Hematopoietic multipotent progenitor cell treated with erythropoietin and hydrocortisone succinate and interleukin-3 and kit ligand, for 4 days (in vitro differentiated cells): ENCODE measurements around the gene BMERB1.
"Not testable (repeated sequence)": the region's sequence is repeated elsewhere in the genome, so short reads cannot be mapped to it uniquely, and the experiment has no call there.

Experiments
- DNase-seq: peaks from one replicate; pipeline ENCODE4 v3.0.0-alpha.2; 2015

BMERB1 gene

DNA sequence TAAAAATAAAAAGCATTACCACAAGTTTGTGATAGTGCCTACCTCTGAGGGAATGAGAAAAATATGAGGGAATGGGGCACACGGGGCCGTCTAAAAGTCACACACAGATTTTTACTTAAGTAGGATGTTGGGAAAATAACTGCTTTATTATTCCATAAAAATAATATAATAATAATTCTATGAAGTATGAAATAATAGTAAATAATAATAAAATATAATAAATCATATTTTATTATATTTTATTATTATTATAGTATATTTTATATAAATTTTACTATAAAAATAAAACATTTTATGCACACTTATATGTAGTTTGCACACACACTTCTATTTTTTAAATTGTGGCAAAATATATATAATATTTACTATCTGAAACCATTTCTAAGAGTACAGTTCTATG, 92.3 kb downstream of the BMERB1 start:
- DNase-seq = no peak

DNA sequence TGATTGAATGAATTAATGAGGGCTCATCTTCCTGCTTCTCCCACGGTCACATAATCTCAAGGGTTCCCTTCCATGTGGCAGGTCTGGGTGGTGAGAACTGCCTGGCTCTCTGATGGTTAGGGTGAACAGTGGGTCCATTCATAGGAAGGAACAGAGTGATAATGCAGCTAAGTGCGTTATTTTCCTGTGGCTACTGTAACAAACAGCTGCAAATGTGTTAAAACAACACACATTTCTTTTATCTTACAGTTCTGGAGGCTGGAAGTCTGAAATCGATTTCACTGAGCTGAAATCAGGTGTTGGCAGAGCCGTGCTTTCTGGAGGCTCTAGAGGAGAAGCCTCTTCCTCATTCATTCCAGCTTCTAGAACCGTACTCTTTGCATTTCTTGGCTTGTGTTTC, 95.3 kb downstream of the BMERB1 start:
- no peak for DNase-seq

DNA sequence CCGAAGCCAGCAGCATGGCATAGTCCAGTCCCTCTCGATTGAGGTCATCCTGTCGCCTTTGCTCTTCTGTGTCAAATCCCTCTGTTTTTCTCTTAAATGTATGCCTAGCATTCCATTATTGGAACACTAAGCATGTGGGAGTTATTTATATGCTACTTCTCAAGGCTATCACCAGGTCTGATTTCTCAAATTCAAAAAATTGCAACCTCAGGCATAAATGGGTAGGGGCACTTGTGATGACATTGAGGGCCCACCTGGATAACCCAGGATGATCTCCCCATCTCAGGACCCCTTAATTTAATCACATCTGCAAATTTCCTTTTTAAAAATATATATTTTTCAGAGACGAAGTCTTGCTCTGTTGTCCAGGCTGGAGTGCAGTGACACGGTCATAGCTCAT, 95.7 kb downstream of the BMERB1 start:
- DNase-seq = no peak

DNA sequence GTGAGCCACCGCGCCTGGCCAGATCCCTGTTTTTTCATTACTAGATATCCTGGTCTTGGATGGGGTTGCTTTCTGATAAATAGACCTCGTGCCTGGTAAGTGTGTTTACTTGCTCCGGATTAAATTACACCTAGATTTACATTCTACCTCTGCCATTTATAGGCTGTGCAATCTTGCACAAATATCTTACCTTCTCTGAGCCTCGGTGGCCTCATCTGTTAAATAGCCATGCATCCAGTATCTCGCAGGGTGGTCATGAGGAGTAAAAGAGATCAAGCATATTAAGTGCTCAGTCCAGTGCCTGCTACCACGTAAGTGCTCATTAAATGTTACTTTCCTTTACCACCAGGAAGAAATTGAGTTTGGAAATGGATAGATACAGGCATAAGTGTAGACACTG, 98.4 kb downstream of the BMERB1 start:
- no peak for DNase-seq

DNA sequence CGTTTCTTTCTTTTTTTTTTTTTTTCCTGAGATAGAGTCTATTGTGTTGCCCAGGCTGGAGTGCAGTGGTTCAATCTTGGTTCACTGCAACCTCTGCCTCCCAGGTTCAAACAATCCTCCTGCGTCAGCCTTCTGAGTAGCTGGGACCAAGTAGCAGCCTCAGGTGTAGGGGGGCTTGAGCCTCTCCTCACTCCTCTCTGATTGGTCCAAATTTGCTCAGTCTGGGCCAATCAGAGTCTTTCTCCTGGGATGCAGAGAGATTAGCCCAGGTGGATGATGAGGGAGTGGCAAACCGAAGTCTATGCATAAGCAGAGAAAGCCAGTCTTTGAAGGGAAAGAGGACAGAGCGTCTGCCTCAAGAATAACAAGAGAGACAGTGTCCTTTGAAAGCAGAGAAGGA, 99.0 kb downstream of the BMERB1 start:
- DNase-seq = no peak

DNA sequence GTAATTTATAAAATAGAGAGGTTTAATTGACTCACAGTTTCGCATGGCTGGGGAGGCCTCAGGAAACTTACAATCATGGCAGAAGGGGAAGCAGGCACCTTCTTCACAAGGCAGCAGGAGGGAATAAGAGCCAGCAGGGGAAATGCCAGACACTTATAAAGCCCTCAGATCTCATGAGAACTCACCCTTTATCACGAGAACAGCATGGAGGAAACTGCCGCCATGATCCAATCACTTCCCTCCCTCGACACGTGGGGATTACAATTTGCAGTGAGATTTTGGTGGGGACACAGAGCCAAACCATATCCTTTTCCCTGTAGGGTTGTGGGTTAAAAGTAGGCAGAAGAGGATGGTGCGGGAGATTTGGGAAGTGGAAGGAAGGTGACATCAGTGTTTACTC, 101.4 kb downstream of the BMERB1 start:
- DNase-seq = no peak

DNA sequence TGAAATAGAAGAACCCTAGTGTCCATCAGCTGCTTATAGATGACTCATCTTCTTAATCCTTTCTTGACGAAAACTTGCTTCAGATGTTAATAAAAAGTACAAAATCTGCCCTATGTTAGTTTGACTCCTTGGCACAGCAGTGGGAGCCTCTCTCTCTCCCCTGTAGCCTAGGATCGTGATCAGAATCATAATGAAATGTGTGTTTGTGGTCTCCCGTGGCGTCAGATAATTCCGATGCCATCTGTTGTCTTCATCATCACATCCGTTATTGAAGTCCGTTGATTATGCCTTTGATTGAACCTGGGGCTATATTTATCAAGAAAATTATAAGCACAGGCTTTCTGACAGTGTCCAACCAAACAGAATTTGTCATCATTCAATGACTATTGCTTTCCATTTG, 102.5 kb downstream of the BMERB1 start:
- no peak for DNase-seq

DNA sequence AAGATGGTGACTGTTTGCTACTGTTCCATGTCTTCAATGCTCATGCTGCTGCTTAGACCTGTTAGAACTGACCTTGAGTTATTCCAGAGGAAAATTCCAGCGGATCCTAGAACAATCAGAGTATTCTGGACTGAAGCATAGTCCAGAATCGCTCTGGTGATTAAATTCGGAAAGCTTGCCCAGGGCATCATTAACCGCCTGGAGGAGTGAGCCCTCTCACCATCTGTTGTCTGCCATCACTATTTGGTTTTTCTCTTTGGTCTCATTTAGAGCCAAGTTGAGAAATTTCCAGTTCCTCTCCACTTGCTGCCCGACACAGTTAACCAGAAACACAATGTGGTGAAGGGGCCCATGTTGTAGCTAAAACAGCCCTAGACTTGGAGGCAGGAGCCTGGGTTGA, 104.1 kb downstream of the BMERB1 start:
- no peak for DNase-seq

DNA sequence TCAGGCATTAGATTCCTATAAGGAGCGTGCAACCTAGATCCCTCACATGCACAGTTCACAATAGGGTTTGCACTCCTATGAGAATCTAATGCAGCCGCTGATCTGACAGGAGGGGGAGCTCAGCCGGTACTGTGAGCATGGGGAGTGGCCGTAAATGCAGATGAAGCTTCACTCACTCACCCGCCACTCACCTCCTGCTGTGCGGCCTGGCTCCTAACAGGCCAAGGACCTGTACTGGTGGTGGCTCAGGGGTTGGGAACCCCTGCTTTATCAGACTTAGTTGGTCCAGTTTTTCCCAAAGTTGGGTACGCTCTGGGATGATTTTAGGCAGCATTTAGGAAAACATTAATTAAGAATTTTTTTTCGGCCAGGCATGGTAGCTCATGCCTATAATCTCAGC, 104.8 kb downstream of the BMERB1 start:
- DNase-seq = no peak

DNA sequence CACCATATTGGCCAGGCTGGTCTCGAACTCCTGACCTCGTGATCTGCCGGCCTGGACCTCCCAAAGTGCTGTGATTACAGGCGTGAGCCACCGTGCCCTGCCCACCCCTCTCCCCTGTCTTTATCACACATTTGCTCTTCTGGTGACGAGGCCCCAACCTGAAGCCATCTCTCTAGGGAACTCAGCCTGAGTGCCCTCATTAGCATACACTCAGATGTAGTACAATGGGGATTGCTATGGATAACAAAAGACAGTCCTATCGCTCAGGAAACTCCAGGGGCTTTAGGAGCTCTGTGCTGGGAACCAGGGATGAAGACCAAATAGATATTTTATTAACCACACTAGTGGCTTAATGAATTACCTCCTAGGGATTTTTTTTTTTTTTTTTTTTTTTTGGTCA, 107.9 kb downstream of the BMERB1 start:
- DNase-seq = no peak

DNA sequence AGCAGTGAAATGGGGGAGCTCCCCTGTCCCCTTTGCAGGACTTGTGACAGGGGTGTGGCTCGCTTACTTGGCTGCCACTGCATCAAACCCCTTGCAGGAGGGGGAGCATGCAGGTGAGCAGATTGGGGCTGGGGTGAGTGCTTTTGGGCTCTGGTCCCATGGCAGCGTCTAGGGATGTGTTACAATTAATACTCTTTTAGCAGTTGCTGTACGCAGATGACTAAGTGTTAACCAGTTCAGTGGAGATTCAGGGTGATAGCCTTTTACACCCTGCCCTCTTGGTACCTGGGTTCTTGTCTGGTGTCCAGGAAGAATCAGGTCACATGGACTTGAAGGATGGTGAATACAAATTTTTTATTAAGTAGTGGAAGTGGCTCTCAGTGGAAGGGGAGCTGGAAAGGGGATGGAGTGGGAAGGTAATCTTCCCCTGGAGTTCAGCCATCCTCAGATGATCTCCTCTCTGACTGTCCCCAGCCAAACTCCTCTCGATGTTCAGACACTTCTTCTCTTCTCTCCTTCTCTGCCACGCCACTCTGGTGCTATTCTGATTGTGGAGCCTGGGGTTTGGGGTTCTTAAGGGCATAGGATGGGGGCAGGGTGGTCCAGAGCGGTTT, 108.5 kb downstream of the BMERB1 start:
- DNase-seq = no peak

DNA sequence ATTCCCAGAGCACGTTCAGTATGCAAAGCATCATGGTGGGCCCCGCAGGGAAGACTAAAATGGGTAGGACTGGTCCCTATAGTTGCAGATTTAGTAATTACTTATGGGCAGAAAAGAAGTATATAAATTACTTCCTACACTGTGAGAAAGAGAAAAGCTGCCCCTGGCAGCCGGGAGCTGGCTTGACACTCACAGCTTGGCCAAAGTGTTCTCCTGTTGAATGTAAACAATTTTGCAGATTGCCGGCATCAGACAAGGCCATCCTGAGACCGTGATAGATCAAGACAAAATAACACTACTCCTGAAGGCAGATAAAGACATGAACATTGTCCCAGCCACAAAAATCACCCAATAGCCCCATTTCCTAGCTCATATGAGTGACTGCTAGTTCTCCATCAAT, 110.0 kb downstream of the BMERB1 start:
- no peak for DNase-seq

DNA sequence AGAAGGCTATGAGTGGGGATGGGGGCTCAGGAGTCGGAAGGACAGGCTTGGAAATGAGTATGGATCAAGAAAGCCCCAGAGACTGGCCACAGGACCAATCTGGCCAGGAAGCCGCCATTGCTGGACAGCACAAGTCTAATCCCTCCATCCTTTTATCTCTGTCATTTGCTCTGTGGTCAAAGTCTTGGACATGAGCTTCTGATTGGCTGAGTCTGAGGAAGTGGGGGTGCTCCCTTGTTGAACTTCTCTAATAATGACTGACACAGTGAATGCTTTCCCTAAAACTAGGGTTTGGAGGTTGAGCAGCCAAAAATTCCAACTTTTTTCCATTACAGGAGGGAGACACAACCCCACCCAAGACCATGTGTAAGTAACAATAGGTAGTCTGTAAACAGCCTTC, 111.2 kb downstream of the BMERB1 start:
- no peak for DNase-seq

DNA sequence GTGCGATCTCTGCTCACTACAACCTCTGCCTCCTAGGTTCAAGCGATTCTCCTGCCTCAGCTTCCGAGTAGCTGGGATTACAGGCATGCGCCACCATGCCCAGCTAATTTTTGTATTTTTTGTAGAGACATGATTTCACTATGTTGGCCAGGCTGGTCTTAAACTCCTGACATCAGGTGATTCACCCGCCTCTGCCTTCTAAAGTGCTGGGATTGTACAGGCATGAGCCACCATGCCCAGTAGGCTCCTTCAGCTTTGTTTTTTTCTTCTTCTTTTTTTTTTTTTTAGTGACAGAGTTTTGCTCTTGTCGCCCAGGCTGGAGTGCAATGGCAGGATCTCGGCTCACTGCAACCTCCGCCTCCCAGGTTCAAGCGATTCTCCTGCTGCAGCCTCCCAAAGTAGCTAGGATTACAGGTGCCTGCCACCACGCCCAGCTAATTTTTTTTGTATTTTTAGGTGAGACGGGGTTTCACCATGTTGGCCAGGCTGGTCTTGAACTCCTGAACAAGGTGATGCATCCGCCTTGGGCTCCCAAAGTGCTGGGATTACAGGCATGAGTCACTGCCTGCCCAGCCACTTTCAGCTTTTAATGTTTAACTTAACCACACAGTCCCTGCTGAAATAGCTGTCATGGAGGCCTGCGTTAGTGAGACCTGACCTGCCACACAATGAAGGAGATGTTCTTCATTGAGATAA, 112.8 kb downstream of the BMERB1 start:
- DNase-seq = not testable (repeated sequence)

DNA sequence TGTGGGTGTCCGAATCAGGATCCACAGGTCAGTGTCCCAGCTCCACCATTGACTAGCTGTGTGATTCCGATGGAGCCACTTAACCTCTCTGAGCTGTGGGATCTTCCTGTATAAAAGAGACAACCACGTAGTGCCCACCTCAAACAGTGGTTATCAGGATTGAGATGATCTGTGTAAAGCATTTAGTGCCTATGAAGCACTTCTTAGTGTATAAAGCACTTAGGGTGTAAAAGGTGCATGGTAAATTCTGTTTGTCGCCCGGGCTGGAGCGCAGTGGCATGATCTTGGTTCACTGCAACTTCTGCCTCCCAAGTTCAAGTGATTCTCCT, 113.3 kb downstream of the BMERB1 start:
- no peak for DNase-seq

DNA sequence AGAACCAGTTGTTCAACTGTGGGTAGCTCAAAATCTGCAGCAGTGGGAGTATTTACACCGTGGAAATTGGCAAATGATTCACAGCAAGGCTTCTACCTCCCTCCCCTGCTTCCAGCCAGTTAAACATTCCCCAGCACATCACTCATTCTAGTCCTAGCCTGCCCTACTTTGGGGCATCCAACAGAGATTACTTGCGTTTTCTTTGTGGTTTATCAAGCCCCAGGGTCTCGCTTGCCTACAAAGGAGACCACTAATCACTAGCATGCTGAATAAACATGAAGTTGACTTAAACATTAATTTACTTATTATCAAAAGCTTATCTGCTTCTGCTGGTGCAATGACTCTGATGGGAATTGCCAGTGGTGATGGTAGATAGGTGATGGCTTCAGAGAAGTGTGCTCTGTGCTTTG, 114.1 kb downstream of the BMERB1 start:
- no peak for DNase-seq

DNA sequence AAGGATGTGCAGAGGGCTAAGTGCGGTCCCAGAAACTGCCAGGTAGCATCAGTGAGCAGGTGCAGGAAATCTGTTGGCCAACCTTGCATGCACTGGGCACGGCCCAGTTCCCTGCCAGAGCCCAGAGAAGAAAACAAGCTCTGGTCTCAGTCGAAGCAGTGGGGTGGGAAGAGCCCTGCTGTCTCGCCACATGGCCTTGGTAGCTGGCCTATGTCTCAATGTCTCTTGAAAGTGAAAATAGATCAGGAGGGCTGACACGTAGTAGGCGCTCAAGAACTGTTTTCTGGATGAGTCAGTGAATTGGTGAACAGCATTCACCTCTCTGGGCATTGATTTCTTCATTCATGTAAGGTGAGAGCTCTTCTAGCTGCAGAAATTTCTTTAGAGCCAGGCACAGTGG, 118.1 kb downstream of the BMERB1 start:
- no peak for DNase-seq

DNA sequence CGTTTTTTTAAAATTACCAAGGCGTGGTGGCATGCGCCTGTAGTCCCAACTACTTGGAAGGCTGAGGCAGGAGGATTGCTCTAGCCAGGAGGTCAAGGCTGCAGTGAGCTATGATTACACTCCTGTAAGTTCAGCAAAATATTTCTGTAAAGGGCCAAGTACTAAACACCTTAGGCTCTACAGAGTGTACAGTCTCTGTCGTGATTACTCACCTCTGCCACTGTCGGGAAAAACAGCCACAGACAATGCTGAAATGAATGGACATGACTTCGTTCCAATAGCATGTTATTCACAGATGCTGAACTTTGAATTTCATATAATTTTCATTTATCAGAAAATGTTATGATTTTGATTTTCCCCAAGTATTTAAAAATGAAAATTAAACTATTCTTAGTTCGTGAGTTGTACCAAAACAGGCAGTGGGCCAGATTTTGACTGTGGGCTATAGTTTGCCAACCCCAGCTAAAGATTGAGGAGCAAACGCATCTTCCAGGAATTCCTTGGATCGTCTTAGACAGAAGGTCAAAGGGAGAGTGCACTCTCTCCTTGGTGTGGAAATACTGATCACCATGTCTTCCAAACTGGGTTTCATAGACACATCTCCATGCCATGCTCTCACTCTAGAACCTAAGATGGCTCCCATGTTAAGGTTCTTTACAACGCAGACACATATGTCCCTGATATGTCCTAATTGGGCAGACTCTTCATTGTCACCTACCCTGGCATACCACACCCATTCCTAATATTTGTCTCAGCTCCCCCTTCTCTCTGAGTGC, 119.1 kb downstream of the BMERB1 start:
- no peak for DNase-seq

DNA sequence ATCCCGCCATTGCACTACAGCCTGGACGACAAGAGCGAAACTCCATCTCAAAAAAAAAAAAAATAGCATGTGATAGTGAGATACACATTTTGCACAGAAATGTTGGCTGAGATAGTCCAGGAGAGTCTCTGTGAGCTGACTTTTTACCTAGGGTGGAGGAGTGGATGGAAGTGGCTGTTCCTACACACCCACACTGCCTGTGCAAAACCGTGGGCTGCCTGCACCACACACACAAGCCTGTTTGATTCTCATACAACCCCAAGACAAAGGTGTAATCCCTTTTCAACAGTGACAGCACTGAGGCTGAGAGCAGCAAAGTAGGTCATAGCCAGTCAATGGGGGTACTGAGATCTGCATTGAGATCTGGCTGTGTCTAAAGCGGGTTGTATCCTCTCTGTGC, 121.7 kb downstream of the BMERB1 start:
- DNase-seq = no peak

DNA sequence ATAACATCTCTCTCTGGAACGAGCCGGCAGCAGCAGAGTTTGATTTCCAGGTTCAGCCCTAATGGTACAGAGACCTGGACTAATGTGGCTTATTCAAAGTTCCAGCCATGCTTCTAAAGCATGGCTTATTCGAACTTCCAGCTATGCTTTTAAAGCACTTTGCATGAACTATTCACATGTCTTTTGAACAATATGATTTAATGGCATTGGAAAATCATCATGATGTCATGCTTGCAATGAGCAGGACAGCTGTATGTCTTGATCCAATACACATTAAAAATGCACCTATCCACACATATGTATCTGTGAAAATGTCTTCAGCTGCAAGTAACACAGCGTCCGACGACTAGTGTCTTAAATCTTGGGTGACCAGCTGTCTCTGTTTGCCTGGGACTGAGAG, 122.9 kb downstream of the BMERB1 start:
- DNase-seq = no peak

DNA sequence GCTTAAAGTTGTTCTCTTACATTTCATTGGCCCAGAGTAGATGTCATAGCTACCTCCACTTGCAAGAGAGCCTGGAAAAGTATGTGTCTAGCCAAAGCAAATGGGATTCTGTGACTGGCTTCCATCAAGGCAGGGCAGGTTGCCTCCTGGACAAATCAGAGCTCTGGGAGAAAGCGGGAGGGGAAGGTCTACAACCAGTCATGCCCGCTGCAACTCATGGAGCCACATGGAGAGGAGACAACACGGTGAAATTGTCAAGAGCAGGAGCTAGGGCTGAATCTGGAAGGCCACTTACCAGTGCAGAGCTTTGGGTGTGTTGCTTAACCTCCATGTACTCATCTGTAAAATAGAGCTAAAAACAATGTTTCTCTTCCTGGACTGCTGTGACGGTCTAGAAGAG, 124.8 kb downstream of the BMERB1 start:
- no peak for DNase-seq

DNA sequence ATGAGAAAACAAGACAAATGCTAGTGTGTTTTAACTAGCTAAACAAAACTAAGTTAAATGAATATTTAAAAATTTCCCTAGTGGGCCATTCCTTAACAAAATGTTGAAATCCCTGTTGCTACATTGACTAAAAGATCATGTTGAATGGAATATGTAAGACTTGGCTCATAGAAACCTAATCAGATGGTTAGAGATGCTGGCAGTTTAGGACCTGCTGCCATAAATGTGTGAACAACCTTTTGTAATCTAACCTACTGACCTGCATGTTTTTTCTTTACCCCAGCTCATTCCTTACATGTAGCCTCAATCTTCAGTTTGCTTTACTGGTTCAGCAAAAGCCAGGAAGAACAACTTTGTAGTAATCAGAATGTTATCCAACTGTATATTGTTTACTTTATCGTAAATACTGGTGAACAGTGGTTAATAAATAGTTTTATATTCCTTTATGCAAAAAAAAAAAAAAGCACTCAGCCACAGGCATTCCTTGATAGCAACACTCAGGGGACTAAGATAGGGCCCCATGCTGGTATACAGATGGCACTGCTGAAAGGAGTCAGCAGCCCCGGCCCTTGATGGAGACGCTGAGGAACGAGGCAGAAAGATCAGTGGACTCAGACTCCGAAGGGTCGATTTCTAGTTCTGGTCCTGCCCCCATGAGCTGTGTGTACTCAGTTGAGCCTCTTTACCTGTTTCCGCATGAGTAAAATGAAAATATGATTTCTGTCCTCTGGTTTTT, 130.4 kb downstream of the BMERB1 start:
- DNase-seq = no peak

DNA sequence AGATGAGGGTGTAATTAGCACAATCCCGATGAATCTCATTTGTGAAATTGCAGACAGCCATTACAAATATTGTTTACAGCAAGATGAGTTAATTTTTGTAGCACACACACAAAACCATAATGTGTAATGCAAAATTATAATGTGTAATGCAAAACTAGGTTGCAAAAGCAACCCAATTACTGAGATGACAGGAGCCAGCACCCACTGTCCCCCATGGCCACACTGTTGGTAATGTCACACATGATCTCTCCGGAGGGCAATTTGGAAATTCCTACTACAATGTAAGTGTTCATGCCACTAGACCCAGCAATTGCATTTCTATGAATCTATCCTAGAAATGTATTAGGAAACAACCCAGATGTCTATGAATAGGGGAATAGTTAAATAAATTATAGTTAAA, 131.7 kb downstream of the BMERB1 start:
- DNase-seq = no peak

DNA sequence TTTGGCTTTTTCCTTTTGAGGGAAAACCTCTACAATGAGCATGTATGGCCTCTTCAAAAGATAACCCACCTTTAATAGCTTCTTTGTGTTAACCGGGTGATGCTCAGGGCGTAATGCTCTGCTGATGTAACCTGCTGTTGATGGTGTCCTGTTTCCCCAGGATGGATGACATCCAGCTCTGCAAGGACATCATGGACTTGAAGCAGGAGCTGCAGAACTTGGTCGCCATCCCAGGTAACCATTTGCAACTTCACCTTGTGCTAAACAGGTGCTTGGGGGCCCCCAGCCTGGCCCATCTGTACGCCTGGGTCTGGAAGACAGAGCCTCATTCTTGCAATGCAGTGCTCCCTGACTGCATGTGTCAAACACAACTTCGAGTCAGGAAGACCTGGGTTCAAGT, 133.4 kb downstream of the BMERB1 start:
- no peak for DNase-seq
